ENCODE measurements around the gene LRBA. TPM values are rescaled to one million over a fixed set of nuclear protein-coding genes. Genes with fewer than 3 reads are reported as not detected.

Gene LRBA
- total RNA-seq, 2 donors from 2014 or later, result 50.1 to 59.9 TPM

- Histone ChIP-seq H3K4me3 (no peak overlapping the region), H3K27me3 (no peaks in the 10 kb centered on the region), H3K27ac (no peak overlapping the region), H3K9me3 (no peaks in the 10 kb centered on the region), H3K4me1 (peaks cover 13% of the 10 kb centered on the region), H3K36me3 (replicated peaks in 1 of 2; ENCODE audit: insufficient read depth in 1 of 2, low read depth in 2 of 2) (no peaks in the 10 kb centered on the region)
- intact Hi-C loops (cut with DNase I), result no loop called here
- DNase-seq (no peak), ATAC-seq (no peak)
- 92 to 95% methylated on average over 5 of the region's 5 CpGs for WGBS, 2 donors
- TF ChIP-seq POLR2A (IDR thresholded peaks at IDR 0.05), result no peak
- no peak for TF ChIP-seq CTCF (IDR thresholded peaks at IDR 0.05)
Measured at GRCh38 chr4:150234246-150234645, 780.8 kb downstream of the LRBA start.

- ATAC-seq, result peak; percentile 48
- WGBS, 2 donors, result 45 to 50% methylated on average over 6 of the region's 6 CpGs
- H3K9me3 ChIP-seq, result no peaks in the 10 kb centered on the region
- peak in 2 of 4 donors; percentile 20 to 24 for DNase-seq
- H3K27me3 ChIP-seq, result no peaks in the 10 kb centered on the region
- TF ChIP-seq POLR2A (IDR thresholded peaks at IDR 0.05), result no peak
- no peak for TF ChIP-seq CTCF (IDR thresholded peaks at IDR 0.05)
- no peak overlapping the region for H3K4me3 ChIP-seq
- H3K27ac ChIP-seq, result no peak overlapping the region
- H3K36me3 ChIP-seq (replicated peaks in 1 of 2; ENCODE audit: insufficient read depth in 1 of 2, low read depth in 2 of 2), result no peaks in the 10 kb centered on the region
- H3K4me1 ChIP-seq, result peaks cover 16% of the 10 kb centered on the region
- intact Hi-C loops (cut with DNase I), result no loop called here
Measured at GRCh38 chr4:150232029-150232428, 783.1 kb downstream of the LRBA start.

DNA sequence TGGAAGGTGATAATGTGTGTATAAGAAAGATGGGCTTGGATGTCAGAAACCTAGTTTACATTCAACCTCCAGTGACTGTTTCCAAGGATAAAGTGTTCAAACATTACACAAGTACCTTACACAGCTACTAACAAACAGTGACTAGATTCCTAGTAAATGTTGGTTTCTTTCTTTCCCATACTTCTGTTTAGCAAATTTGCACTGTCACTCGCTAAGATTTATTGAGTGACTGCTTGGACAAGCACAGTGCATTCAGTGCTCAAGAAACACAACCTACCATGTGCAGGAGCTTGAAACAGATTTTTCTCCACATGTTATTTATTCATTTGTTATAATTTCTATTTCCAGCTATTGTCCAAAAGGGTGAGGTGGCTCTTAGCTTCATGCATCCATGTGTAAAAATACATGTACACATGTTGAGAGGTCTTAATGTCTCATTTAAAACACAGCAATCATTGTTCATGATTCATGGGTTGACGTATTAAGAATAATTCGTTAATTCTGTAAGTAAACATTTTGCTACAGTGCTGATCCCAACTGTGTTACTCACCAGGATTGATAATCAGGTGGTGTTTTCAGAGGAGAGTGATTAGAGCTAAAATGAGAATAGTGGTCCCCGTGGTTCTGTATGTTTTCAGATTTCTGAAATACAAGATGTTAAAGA, 783.8 kb downstream of the LRBA start:
- no peak overlapping the region for H3K4me3 ChIP-seq
- ATAC-seq, result no peak
- no peaks in the 10 kb centered on the region for H3K27me3 ChIP-seq
- peaks cover 16% of the 10 kb centered on the region for H3K4me1 ChIP-seq
- no peak for DNase-seq
- intact Hi-C loops (cut with DNase I), result no loop called here
- H3K36me3 ChIP-seq (replicated peaks in 1 of 2; ENCODE audit: insufficient read depth in 1 of 2, low read depth in 2 of 2), result no peaks in the 10 kb centered on the region
- H3K27ac ChIP-seq, result no peak overlapping the region
- TF ChIP-seq POLR2A (IDR thresholded peaks at IDR 0.05), result no peak
- TF ChIP-seq CTCF (IDR thresholded peaks at IDR 0.05), result no peak
- no peaks in the 10 kb centered on the region for H3K9me3 ChIP-seq
- WGBS, 2 donors, result 62 to 67% methylated on average over 4 of the region's 4 CpGs

- intact Hi-C loops (cut with DNase I), result no loop called here
- Histone ChIP-seq H3K27ac (no peak overlapping the region), H3K36me3 (replicated peaks in 1 of 2; ENCODE audit: insufficient read depth in 1 of 2, low read depth in 2 of 2) (no peaks in the 10 kb centered on the region), H3K27me3 (no peaks in the 10 kb centered on the region), H3K4me1 (peaks cover 16% of the 10 kb centered on the region), H3K4me3 (no peak overlapping the region), H3K9me3 (no peaks in the 10 kb centered on the region)
- no peak for DNase-seq
- WGBS, 2 donors, result 68 to 80% methylated on average over 2 of the region's 2 CpGs
- ATAC-seq, result no peak
- TF ChIP-seq POLR2A (IDR thresholded peaks at IDR 0.05), result no peak
- no peak for TF ChIP-seq CTCF (IDR thresholded peaks at IDR 0.05)
Measured at GRCh38 chr4:150230561-150230960, 784.5 kb downstream of the LRBA start.

DNA sequence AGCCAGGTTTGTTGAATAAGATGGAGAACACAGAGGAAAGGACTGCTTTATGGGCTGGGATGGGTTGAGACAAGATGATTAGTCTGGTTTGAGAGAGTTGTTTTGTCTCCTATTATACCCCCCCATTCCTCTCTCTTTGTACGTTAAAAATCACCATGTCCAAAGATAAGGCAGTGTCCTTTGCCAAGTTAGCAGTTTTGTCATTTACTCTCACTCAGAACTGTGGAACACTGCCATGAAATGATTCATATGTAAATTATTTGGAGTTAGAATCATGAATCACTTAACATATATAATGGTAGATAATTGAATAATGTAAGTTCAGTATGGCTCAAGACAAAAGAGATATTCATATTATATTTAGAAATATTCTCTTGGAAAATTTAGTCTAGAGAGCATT, 785.6 kb downstream of the LRBA start:
- Histone ChIP-seq H3K27me3 (no peaks in the 10 kb centered on the region), H3K9me3 (no peaks in the 10 kb centered on the region), H3K4me3 (no peak overlapping the region), H3K27ac (no peak overlapping the region), H3K36me3 (replicated peaks in 1 of 2; ENCODE audit: insufficient read depth in 1 of 2, low read depth in 2 of 2) (no peaks in the 10 kb centered on the region), H3K4me1 (peaks cover 16% of the 10 kb centered on the region)
- intact Hi-C loops (cut with DNase I), result no loop called here
- DNase-seq (no peak), ATAC-seq (no peak)
- 7 to 10% methylated on average over 1 of the region's 1 CpG for WGBS, 2 donors
- TF ChIP-seq CTCF (IDR thresholded peaks at IDR 0.05), result no peak
- TF ChIP-seq POLR2A (IDR thresholded peaks at IDR 0.05), result no peak

Measured in body of pancreas (tissue), 4 donors.